Fibroblast of lung (primary cell): ENCODE results near the gene ADAMTS16.

Source experiments
- CTCF ChIP-seq, 2 donors: IDR thresholded peaks in 1 of 2; conservative IDR thresholded peaks in 1 of 2; 1 replicate in 1 of 2; 2 replicates in 1 of 2; pipeline ENCODE4 v1.5.1; 2011 to 2012; ENCODE audit warnings: low read length in 2 of 2, control low read depth in 1 of 2, inconsistent platforms in 1 of 2, low read depth in 1 of 2, mild to moderate bottlenecking in 1 of 2
- EZH2 ChIP-seq: IDR thresholded peaks from 2 replicates; pipeline ENCODE4 v1.5.1; 2012; ENCODE audit warnings: low read length, control low read depth, mild to moderate bottlenecking; ENCODE audit errors: missing control alignments

- no peak for TF ChIP-seq CTCF (conservative IDR thresholded peaks at IDR 0.05 in 1 of 2, IDR thresholded peaks at IDR 0.05 in 1 of 2; ENCODE audit: low read depth in 1 of 2, low read length in 2 of 2)
- no peak for TF ChIP-seq EZH2
Measured at GRCh38 chr5:5323551-5323950, 183.4 kb downstream of the ADAMTS16 start.
